ENCODE measurements around the gene IFNL3. TPM values are rescaled to one million over a fixed set of nuclear protein-coding genes. Genes with fewer than 3 reads are reported as not detected.

IFNL3 gene
- total RNA-seq, 1 experiment from 2014 or later: not detected

GRCh38 chr19:39253374-39254149 is 8.8 kb upstream of the IFNL3 start:
- CTCF ChIA-PET: interaction anchor here (0.7 kb wide), 1 partner anchor 182 kb away, joined by 3 read pairs; the partner anchor contains the start of gene RPS16
- Mint-ChIP-seq H3K4me3 (ENCODE audit: low read depth, unreplicated experiment) (no peak overlapping the region), H3K27me3 (ENCODE audit: unreplicated experiment) (peaks cover 56% of the 10 kb centered on the region), H3K4me1 (ENCODE audit: low read depth, unreplicated experiment) (peaks cover 9% of the 10 kb centered on the region), H3K27ac (ENCODE audit: unreplicated experiment) (no peak overlapping the region), H3K9me3 (ENCODE audit: low read depth, unreplicated experiment) (no peaks in the 10 kb centered on the region), H3K36me3 (ENCODE audit: insufficient read depth, unreplicated experiment) (peaks cover 4% of the 10 kb centered on the region)
- no TSS peak for BruUV-seq (replicated peaks)
- intact Hi-C loops (cut with micrococcal nuclease; ENCODE audit: unreplicated experiment): no loop called here
- DNase-seq: no peak
- no peak for TF ChIP-seq CTCF (IDR thresholded peaks at IDR 0.05; ENCODE audit: unreplicated experiment)

GRCh38 chr19:39252458-39252857 is 7.7 kb upstream of the IFNL3 start:
- Mint-ChIP-seq H3K27ac (ENCODE audit: unreplicated experiment) (no peak overlapping the region), H3K4me3 (ENCODE audit: low read depth, unreplicated experiment) (no peak overlapping the region), H3K27me3 (ENCODE audit: unreplicated experiment) (peaks cover 67% of the 10 kb centered on the region), H3K9me3 (ENCODE audit: low read depth, unreplicated experiment) (no peaks in the 10 kb centered on the region), H3K4me1 (ENCODE audit: low read depth, unreplicated experiment) (no peaks in the 10 kb centered on the region), H3K36me3 (ENCODE audit: insufficient read depth, unreplicated experiment) (no peaks in the 10 kb centered on the region)
- TF ChIP-seq CTCF (IDR thresholded peaks at IDR 0.05; ENCODE audit: unreplicated experiment): no peak
- CTCF ChIA-PET: interaction anchor here (0.7 kb wide), 1 partner anchor 44 kb away, joined by 3 read pairs; no protein-coding TSS in a partner anchor
- intact Hi-C loops (cut with micrococcal nuclease; ENCODE audit: unreplicated experiment): no loop called here
- no TSS peak for BruUV-seq (replicated peaks)
- no peak for DNase-seq

DNA sequence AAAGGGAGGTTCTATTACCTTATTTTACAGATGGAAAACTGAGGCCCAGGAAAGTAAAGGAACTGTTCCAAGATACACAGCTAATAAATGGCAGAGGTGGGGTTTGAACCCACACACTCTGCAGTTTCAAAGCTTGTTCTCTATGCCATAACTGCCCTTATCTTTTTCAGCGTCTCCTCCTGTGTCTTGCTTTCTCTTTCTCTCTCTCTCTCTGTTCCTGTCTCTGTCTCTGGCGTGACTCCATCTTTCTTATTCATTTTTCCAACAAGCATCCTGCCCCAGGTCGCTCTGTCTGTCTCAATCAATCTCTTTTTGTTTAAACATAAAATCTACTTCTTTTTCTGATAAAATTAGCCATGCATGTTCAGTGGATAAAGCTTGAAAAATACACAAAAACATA is 7.0 kb upstream of the IFNL3 start:
- Mint-ChIP-seq H3K27ac (ENCODE audit: unreplicated experiment) (no peak overlapping the region), H3K9me3 (ENCODE audit: low read depth, unreplicated experiment) (no peaks in the 10 kb centered on the region), H3K27me3 (ENCODE audit: unreplicated experiment) (peaks cover 73% of the 10 kb centered on the region), H3K36me3 (ENCODE audit: insufficient read depth, unreplicated experiment) (no peaks in the 10 kb centered on the region), H3K4me3 (ENCODE audit: low read depth, unreplicated experiment) (no peak overlapping the region), H3K4me1 (ENCODE audit: low read depth, unreplicated experiment) (no peaks in the 10 kb centered on the region)
- TF ChIP-seq CTCF (IDR thresholded peaks at IDR 0.05; ENCODE audit: unreplicated experiment): no peak
- no TSS peak for BruUV-seq (replicated peaks)
- DNase-seq: no peak
- CTCF ChIA-PET: interaction anchor here (0.7 kb wide), 1 partner anchor 1034 kb away, joined by 8 read pairs; no protein-coding TSS in a partner anchor
- intact Hi-C loops (cut with micrococcal nuclease; ENCODE audit: unreplicated experiment): no loop called here

GRCh38 chr19:39251081-39251480 is 6.3 kb upstream of the IFNL3 start:
- DNase-seq: no peak
- Mint-ChIP-seq H3K27ac (ENCODE audit: unreplicated experiment) (no peak overlapping the region), H3K27me3 (ENCODE audit: unreplicated experiment) (peaks cover 74% of the 10 kb centered on the region), H3K4me1 (ENCODE audit: low read depth, unreplicated experiment) (no peaks in the 10 kb centered on the region), H3K36me3 (ENCODE audit: insufficient read depth, unreplicated experiment) (no peaks in the 10 kb centered on the region), H3K4me3 (ENCODE audit: low read depth, unreplicated experiment) (no peak overlapping the region), H3K9me3 (ENCODE audit: low read depth, unreplicated experiment) (no peaks in the 10 kb centered on the region)
- BruUV-seq (replicated peaks): no TSS peak
- intact Hi-C loops (cut with micrococcal nuclease; ENCODE audit: unreplicated experiment): no loop called here
- TF ChIP-seq CTCF (IDR thresholded peaks at IDR 0.05; ENCODE audit: unreplicated experiment): no peak
- CTCF ChIA-PET: interaction anchor here (0.7 kb wide), 1 partner anchor 1035 kb away, joined by 8 read pairs; no protein-coding TSS in a partner anchor
